Urinary bladder (tissue), 4 donors: ENCODE results near the gene GNPTG. TPM values are rescaled to one million over a fixed set of nuclear protein-coding genes. Genes with fewer than 3 reads are reported as not detected.

ENCODE experiments used
- DNase-seq: peaks from one replicate; pipeline ENCODE4 v3.0.0-alpha.2; 2015; ENCODE audit errors: extremely low spot score
- H3K27ac ChIP-seq: one replicate; pipeline ENCODE4 v1.5.1; 2013; ENCODE audit warnings: low read depth, mild to moderate bottlenecking, moderate library complexity
- H3K36me3 ChIP-seq: one replicate; pipeline ENCODE4 v1.6.1; 2013; ENCODE audit warnings: mild to moderate bottlenecking, moderate library complexity; ENCODE audit not compliant: insufficient read depth
- H3K4me1 ChIP-seq: one replicate; pipeline ENCODE4 v1.6.1; 2013; ENCODE audit warnings: mild to moderate bottlenecking, moderate library complexity; ENCODE audit not compliant: insufficient read depth
- H3K4me3 ChIP-seq: one replicate; pipeline ENCODE4 v1.5.1; 2013; ENCODE audit warnings: low read depth, low read length
- WGBS: extraction: QIAGEN DNeasy Blood & Tissue Kit; methylation state at CpG from one replicate; pipeline ENCODE4 v1.1.7; 2013; 5-methylcytosine and 5-hydroxymethylcytosine counted together
- polyA plus RNA-seq: library from polyadenylated mRNA; stranded (reverse); fragments of 200-250 nt; gene quantifications from one replicate; pipeline ENCODE4 v1.2.3, GENCODE V29; 2013
- total RNA-seq: library from RNA; depleted of rRNA; stranded (reverse); fragments of >200 nt; gene quantifications from one replicate; pipeline ENCODE4 v1.2.3, GENCODE V29; 2014
- donor health status: healthy with polysubstance abuse.
- donor health status: healthy.

The GNPTG gene
- total RNA-seq (28.0 TPM), polyA plus RNA-seq (70.4 TPM)

DNA sequence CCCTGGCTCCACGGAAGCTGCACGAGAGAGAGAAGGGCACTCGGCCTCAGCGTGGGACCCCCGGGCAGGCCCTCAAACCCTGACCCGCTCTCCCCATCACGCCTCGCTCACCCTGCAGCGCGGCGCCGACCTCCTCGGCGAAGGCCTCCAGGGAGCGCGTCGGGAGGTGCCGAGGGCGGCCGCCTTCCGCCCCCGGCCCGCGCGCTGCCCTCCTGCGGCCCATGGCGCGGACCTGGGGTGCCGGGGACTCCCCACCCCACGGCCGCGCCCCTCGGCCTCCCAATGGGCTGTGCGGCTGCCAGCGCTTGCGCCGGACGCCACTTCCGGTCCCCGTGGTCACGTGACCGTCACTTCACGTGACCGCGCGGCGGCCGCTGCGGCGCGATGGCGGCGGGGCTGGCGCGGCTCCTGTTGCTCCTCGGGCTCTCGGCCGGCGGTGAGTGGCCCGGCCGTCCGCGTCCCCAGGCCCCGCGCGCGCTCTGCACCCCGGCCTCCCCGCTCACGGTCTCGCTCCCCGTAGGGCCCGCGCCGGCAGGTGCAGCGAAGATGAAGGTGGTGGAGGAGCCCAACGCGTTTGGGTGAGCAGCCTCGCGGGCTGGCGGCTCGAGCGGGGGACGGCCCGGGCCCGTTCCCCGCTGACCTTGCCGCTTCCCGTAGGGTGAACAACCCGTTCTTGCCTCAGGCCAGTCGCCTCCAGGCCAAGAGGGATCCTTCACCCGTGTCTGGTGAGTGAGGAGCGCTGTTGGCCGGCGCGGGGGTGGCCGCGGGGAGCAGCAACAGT is at the start of gene GNPTG, which contains the start of gene TSR3:
GNPTG (plus strand) TSS at position 350 of the 781 bp plus-strand sequence; CDS start at position 385, 35 bp downstream.
TSR3 (minus strand) TSS at position 297 of the 781 bp plus-strand sequence; CDS start at position 223, 74 bp downstream.
- no peaks in the 10 kb centered on the region for H3K36me3 ChIP-seq
- peak within 1 kb of the TSS; percentile 90 for H3K4me3 ChIP-seq
- no peak for DNase-seq
- H3K4me1 ChIP-seq, result peaks cover 1% of the 10 kb centered on the region
- WGBS, result under 1% methylated on average over 98 of the region's 98 CpGs
- no peak within 1 kb of the TSS for H3K27ac ChIP-seq

DNA sequence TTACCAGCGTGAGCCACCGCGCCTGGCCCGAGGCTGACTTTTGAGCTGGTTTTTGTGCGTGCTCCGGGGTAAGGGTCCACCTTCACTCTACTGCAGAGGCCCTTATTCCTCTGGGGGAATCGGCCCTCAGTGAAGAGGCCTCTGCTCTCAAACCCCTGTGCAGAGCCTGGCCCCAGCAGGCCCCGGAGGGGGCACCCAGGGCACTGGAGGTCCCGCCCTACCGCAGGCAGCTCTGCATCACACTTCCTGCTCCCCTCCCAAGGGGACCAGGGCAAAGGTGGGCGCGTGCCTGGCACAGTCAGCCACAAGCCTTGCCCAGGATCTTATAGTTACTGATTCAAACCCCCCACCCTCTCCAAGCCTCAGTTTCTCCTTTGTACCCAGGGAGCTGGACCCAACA is 45.9 kb upstream of the GNPTG start:
- no peaks in the 10 kb centered on the region for H3K4me1 ChIP-seq
- 66% methylated on average over 12 of the region's 12 CpGs for WGBS

DNA sequence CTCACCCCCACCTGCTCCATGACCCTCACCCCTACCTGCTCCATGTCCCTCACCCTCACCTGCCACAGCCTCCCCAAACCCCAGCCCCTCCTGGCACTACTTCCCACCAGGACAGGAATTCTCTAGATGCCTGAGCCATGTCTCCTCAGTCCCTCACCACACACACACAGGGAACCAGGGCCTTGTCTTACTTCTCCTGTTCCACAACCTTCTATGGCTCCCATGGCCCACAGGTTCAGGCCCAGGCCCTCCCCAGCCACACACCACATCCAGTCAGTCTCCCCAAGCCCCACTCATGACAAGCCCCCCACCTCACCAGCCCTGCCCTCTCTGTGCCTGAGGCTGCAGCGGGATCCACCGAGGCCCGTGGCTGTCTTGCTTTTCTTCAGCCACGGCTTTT is 45.4 kb upstream of the GNPTG start:
- no peak overlapping the region for H3K27ac ChIP-seq
- H3K4me1 ChIP-seq, result peaks cover 2% of the 10 kb centered on the region
- H3K4me3 ChIP-seq, result no peak overlapping the region
- no peak for DNase-seq
- H3K36me3 ChIP-seq, result no peaks in the 10 kb centered on the region
- WGBS, result 63% methylated on average over 4 of the region's 4 CpGs

More for the DNA sequence above, 45.9 kb upstream of the GNPTG start:
- Histone ChIP-seq H3K4me3 (no peak overlapping the region), H3K36me3 (no peaks in the 10 kb centered on the region), H3K27ac (no peak overlapping the region)
- DNase-seq, result no peak

DNA sequence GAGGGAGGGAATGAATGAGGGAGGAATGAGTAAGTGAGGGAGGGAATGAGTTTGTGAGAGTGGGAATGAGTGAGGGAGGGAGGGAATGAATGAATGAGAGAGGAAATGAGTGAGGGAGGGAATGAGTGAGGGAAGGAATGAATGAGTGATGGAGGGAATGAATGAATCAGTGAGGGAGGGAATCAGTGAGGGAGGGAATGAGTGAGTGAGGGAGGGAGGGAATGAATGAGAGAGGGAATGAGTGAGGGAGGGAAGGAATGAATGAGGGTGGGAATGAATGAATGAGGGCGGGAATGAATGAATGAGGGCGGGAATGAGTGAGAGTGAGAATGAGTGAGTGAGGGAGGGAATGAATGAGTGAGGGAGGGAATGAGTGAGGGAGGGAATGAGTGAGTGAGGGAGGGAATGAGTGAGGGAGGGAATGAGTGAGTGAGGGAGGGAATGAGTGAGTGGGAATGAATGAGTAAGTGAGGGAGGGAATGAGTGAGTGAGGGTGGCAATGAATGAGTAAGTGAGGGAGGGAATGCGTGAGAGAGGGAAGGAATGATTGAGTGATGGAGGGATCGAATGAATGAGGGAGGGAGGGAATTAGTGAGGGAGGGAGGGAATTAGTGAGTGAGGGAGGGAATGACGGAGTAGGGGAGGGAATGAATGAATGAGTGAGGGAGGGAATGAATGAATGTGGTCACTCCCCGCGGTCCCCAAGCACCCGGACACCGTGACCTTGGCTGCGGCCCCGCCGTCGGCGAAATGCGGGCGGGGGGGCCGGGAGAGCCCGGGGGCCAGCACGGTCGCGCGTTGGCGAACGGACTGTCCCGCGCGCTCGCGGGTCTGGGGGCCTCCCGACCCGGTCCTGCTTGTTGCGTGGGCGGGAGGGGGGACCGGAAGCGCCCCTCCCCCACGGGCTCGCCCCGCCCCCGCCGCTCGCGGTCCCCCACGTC is 43.4 kb upstream of the GNPTG start:
- no peaks in the 10 kb centered on the region for H3K36me3 ChIP-seq
- peaks cover 4% of the 10 kb centered on the region for H3K4me1 ChIP-seq
- no peak overlapping the region for H3K27ac ChIP-seq
- peak overlapping the region; percentile 97 for H3K4me3 ChIP-seq
- WGBS, result 4% methylated on average over 42 of the region's 43 CpGs
- no peak for DNase-seq

DNA sequence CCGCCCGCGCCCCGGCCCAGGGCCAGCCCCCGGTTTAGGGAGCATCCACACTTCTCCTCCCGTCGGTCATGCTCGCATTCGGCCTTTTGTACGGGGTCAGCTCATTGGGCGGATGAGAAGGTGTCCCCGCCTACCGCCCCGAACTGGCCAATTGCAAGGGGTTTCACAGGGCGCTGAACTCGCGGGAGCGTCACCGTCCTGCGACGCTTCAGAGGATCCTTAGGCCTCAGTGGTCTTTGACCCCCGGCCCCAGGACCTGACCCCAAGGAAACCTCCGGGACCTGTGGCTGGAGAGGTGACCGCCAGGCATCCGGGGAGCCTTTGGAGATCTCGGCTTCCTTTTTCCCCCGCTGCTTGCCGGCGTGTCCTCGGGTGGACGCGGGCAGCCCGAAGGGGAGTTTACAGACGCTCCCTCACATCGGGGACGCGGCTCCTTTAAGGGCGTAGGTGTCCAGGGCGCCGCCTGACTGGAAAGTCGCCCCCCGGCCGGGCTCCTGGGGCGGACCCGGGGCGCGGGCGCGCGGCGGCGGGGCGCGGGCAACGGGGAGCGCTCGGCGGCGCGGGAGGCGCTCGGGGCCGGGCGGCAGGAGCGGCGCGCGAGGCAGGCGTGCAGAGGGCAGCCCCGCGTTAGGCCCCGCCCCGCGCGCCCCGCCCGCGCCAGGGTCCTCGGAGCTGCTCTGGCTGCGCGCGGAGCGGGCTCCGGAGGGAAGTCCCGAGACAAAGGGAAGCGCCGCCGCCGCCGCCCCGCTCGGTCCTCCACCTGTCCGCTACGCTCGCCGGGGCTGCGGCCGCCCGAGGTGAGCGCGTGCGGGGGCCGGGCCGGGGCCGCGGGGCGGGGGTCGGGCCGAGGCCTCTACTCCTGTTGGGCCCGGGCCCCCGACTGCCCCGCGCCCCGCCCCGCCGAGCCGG is 42.5 kb upstream of the GNPTG start, which contains the start of gene UBE2I:
UBE2I (plus strand) TSS at position 660 of the 909 bp plus-strand sequence. CDS start 4,395 bp downstream, outside the sequence.
- Histone ChIP-seq H3K4me3 (peak within 1 kb of the TSS; percentile 97), H3K36me3 (no peaks in the 10 kb centered on the region), H3K27ac (peak within 1 kb of the TSS; percentile 93), H3K4me1 (peaks cover 4% of the 10 kb centered on the region)
- WGBS, result 1% methylated on average over 117 of the region's 117 CpGs
- DNase-seq, result peak; percentile 97

DNA sequence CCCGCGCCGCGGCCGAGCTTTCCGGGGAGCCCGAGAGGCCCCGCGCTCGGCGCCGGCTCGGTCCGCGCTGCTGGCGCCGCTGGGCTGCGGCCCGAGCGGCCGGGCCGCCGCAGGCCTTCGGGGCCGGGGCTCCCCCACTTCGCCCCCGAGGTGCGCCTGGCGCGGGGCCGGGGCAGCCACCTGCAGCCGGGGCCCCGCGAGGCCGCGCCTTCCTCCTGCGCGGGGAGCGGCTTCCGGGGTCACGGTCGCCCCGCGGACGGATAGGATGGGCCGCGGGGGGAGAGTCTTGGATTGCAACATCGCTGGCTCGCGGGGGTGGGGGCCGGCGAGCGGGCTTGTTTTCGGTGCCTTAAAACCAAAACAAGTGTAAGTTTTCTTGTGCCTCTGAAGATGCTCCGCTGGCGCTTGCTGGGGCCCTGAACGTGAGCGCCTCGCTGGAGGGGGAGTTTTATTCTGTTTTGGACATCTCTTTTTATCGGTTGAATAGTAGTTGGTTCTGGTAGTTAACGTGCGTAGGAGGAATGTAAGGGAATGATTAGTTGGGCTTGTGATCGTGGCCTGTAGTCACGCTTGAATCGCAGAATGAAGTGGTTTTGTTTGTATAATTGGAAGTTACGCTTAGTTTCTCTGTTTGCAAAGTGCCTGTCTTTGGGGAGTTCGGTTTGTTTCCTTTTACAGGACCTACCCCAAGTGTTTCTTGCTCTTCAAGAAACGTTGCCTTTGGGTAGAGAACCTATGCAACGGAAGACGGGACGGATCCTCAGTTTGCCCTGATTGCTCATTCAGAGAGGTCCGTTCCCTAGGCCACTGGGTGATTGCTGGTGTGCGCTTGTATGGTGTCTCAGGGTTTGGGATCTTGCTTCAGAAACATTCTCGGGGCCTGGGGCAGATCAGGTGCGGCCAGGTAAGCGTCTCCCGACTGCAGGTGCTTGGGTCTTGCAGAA is 41.6 kb upstream of the GNPTG start:
- H3K4me3 ChIP-seq, result peak overlapping the region; percentile 97
- no peak for DNase-seq
- peaks cover 4% of the 10 kb centered on the region for H3K4me1 ChIP-seq
- H3K27ac ChIP-seq, result peak overlapping the region; percentile 38
- no peaks in the 10 kb centered on the region for H3K36me3 ChIP-seq
- WGBS, result 1% methylated on average over 77 of the region's 77 CpGs

DNA sequence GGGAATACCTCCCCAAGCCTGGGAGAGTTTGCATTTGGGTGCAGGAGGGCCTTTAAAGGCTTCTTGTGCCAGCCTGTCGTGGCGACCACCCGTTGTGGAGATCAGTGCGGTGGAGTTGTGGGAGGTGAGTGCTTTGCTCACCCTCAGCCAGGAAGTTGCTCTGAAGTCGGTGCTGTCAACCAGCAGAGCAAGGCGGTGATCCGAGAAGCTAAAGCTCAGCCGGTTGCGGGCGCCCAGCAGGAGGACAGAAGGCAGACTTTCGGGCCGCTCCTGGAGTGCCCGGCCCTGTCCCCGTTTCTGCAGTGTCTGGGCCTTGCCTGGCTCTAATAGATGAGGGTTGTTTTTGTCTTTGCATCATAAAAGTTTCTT is 40.9 kb upstream of the GNPTG start:
- Histone ChIP-seq H3K4me3 (peak overlapping the region; percentile 97), H3K4me1 (peaks cover 4% of the 10 kb centered on the region), H3K27ac (no peak overlapping the region), H3K36me3 (no peaks in the 10 kb centered on the region)
- DNase-seq, result no peak
- 4% methylated on average over 14 of the region's 14 CpGs for WGBS

DNA sequence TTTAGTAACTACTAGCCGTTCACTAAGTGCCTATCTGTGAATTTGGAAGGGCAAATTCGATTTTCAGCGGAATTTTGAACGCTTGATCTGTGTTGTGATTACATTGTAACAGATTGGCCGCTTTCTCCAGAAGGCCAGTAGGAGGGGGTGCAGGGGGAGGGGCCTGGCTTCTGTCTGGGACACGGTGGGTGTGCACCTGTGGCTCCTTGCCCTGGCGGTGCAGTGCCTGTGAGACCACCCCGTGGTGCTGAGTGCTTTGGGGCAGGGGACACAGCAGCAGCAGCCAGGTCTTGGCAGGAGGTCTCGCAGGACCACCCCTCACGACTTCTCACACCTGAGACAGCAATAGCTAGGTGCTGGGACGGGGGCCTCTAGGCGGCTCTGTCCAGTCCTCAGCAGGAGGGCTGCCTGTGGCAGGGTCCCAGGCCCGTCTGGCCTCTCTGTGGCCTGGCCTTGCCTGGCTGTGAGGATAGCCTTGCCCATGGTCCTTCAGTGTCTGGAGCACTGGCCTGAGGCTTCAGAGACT is 40.5 kb upstream of the GNPTG start:
- peak overlapping the region; percentile 97 for H3K4me3 ChIP-seq
- peaks cover 4% of the 10 kb centered on the region for H3K4me1 ChIP-seq
- WGBS, result 14% methylated on average over 13 of the region's 13 CpGs
- no peak for DNase-seq
- no peaks in the 10 kb centered on the region for H3K36me3 ChIP-seq
- no peak overlapping the region for H3K27ac ChIP-seq

DNA sequence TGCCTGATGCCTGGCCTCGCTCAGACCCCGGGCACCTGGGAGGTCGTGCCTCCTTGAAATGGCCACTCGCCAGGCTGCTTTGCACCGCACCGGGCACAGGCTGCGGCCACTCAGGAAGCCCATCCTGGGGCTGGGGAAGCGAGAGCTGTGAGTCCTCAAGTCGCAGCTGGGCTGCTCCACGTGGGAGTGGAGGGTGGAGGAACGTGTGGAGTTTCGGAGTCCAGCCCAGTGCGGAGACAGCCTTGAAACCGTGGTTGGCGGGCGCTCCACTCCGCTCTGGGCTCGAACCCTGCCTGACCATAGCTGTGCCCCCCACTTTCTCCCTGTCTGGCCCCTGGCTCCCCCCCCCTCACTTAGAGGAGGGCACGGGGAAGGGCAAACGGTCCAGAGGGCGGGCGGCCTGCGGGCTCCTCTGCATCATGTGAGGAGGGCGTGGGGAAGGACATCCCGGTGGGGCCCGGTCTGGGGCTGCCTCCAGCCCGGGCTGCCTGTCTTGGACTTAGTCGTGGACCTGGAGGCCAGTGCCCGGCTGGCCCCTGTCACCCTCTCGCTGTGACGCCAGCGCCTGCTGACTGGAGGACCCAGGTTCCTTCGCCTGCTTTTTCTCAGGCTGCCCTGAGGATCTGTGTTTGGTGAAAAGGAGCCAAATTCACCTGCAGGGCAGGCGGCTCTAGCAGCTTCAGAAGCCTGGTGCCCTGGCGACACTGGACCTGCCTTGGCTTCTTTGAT is 39.8 kb upstream of the GNPTG start:
- H3K27ac ChIP-seq, result no peak overlapping the region
- peaks cover 2% of the 10 kb centered on the region for H3K36me3 ChIP-seq
- DNase-seq, result no peak
- WGBS, result 26% methylated on average over 35 of the region's 35 CpGs
- H3K4me1 ChIP-seq, result peaks cover 4% of the 10 kb centered on the region
- no peak overlapping the region for H3K4me3 ChIP-seq

DNA sequence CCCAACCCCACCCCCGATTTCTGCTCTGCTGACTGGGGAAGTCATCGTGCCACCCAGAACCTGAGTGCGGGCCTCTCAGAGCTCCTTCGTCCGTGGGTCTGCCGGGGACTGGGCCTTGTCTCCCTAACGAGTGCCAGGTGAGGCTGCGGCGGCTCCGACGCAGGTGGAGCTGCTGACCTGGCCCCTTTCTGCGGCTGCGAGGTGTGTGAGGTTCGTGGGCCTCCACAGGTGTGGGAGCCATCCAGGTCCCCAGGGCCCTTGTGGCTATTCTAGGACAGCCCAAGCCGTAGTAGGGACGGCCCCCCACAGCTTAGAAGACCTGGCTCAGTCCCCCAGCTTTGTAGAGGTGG is 39.3 kb upstream of the GNPTG start:
- WGBS, result 81% methylated on average over 16 of the region's 16 CpGs

DNA sequence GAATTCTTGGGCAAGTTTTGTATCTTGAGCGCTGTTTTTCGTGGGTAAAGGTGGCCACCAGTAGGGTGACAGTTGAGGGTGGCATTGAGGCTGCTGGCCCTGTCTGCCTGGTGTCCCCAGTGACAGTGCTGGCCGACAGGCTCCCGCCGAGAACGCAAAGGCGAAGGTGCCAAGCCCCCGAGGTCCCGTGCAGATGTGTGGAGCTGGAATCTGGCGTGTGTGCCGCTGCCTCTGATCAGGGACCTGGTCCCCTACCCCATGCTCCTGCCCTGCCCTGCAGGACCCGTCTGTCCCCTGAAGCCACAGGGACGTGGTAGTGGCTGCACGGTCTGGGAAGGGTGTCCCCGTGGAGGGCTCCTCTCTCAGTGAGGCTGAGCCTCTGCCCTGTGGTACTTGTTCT is 38.8 kb upstream of the GNPTG start:
- Histone ChIP-seq H3K4me3 (no peak overlapping the region), H3K27ac (no peak overlapping the region), H3K36me3 (peaks cover 5% of the 10 kb centered on the region), H3K4me1 (peaks cover 4% of the 10 kb centered on the region)
- 86% methylated on average over 15 of the region's 15 CpGs for WGBS
- DNase-seq, result no peak

More for the DNA sequence above, 39.3 kb upstream of the GNPTG start:
- Histone ChIP-seq H3K36me3 (peaks cover 4% of the 10 kb centered on the region), H3K4me1 (peaks cover 4% of the 10 kb centered on the region), H3K4me3 (no peak overlapping the region), H3K27ac (no peak overlapping the region)
- DNase-seq, result no peak
